Amniotic epithelial cell (primary cell): ENCODE results near the gene PICK1.
A peak's percentile ranks its signal among the peaks of the same experiment; 100 is the strongest.
"Not testable (repeated sequence)": the region's sequence is repeated elsewhere in the genome, so short reads cannot be mapped to it uniquely, and the experiment has no call there.

ENCODE experiments used
- DNase-seq: peaks from one replicate; pipeline ENCODE4 v3.0.0-alpha.2; 2010; ENCODE audit warnings: low read depth

The PICK1 gene

DNA sequence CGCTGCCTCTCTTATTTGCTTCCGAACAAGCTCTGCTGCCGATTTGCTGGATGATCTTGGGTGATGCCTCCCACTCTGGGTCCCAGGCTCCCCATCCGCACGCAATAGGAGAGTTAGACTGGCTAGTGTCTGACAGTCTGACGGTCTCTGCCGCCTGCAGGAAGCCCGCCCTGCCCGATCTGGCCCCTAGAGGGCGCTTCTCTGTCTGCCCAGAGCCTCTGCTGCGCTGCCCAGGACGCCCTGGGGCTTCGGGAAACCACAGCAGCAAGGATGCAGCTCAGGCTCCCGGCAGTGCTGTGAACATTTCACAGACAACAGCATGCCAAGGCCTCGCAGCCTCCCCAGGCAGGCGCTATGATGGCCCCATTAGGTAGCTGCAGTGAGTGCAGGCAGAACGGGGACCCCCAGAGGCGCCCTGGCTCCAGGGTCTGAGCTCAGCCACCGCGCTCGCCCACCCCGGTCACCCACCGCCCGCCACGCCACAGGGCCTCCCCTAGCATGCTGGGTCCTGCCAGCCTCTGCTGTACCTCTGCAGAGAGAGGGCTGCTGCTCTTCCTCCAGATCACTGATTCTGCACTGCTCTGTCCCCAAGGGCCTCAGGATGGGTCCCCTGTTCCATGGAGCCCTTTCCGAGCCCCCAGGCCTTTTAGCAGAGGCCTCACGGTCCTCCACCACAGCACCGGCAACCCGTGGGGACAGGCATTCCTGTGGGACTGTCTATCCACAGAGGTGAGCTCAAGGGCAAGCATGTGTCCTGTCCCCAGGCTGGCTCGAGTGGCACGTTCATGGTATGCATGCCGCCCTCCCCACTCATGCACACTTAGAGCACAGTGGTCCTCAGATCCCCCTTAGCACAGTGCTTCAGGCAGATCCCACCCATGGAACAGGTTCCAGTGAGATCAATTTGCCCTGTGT, 57.5 kb downstream of the PICK1 start:
- DNase-seq: peak; percentile 75

DNA sequence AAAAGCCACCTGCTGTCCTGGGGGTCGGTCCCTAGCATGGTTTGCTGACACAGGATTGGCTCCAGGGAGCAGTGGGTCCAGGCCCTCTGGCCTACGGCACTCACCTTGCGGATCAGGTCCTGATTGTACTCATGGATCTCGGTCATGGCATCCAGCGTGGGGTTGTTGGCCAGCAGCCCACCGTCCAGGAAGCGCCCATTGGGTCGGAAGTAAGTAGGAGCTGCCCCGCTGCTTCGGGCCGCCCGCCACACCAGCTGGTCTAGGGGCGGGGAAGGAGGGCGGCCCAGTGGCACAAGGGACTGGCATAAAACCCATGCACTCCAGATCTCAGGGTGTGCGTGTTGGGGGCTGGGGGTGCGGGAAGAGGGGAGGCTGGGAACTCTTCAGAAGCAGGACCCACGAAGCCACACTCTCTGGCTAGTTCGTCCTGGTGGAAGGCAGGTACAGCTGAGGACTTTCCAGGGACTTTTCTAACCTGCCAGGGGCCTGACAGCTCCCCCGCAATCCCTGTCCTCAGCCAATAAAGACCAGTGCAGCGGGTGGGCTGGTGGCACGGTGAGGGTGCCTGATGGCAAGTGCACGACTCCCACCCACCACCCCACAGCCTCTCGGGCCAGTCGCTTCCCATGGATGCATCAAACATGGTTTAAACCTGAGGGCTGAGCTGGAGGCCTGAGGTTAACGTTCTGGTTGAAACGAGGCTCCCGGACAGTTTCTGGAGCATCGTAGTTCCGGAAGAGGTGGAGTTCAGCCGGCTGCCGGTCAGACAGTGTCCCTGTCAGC, 58.4 kb downstream of the PICK1 start:
- DNase-seq: no peak

DNA sequence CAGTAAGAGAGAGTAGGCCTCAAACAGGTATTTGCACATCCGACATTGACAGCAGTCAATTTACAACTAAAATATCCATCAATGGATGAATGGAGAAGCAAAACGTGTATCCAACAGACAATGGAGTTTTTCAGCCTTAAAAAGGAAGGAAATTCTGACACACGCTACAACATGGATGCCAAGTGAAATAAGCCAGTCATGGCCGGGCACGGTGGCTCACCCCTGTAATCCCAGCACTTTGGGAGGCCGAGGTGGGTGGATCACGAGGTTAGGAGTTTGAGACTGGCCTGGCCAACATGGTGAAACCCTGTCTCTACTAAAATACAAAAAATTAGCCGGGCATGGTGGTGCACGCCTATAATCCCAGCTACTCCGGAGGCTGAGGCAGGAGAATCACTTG, 60.4 kb downstream of the PICK1 start:
- not testable (repeated sequence) for DNase-seq

DNA sequence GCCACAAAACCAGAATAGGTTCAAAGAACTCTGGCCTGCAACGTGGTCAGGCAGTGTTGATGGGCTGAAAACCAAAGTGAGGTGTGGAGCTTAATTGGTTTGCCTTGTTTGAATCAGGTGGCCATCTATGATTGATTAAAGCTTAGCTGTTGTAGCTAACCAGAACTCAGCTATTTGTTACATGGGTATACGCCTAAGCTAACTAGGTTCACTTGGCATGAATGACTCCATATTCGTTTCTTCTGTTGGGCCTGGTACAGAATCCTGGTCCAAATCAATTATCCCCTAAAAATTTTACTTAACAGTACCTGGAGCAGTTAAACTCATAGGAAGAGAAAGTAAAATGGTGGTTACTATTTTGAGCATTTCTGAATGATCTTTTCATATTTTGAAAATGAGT, 61.0 kb downstream of the PICK1 start:
- DNase-seq: no peak

GRCh38 chr22:38118747-38119146, 61.5 kb downstream of the PICK1 start:
- DNase-seq: not testable (repeated sequence)

GRCh38 chr22:38120359-38121110, 63.3 kb downstream of the PICK1 start:
- DNase-seq: no peak

- DNase-seq: no peak
Observed at GRCh38 chr22:38122616-38123015, 65.4 kb downstream of the PICK1 start.

DNA sequence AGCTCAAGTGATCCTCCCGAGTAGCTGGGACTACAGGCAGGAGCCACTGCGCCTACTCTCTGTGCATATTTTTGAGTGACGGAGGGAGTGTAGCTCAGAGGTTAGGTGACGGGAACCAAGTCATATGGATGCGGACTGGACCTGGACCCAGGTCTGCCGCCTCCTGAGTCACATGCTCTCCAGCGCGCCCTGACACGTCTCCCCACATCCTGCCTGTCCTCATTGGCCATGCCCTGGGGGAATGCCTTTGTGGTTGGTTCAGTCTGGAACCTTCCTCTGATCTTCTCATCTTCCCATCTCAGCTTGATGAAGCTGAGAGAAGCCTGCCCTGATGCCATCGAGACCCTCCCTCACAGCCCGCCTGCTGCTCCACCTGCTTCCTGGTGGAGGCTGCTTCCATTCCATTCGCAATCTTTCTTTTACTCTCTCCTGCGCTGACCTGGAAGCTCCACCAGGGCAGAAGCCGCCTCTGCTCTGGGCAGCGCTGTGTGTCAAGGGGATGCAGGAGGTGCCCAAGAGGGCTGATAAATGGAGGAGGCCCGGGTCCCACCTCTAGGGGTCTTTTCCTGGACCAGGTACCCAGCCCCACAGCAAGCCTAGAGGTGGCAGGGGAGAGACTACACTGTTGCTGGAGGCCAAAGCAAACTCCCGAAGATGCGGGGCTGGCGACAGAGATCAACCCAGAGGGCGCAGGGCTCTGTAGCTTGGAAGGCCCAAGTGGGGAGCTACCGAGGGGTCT, 67.2 kb downstream of the PICK1 start:
- DNase-seq: no peak

- no peak for DNase-seq
Observed at GRCh38 chr22:38125038-38125610, 67.9 kb downstream of the PICK1 start.
